Body of pancreas (tissue), 4 donors: ENCODE measurements around the gene RSPO1.

Experiments used
- CTCF ChIP-seq, 7 experiments: fragments of 450-650 bp in 4 of 7; fragments of 200-600 bp in 3 of 7; sonication (generic) in 3 of 7; IDR thresholded peaks; one replicate each; pipeline ENCODE4 v1.5.1; 2016 to 2019; ENCODE audit warnings: antibody characterized with exemption in 7 of 7
- POLR2A ChIP-seq, 3 donors: fragments of 450-650 bp; IDR thresholded peaks; one replicate each; pipeline ENCODE4 v1.6.1; 2016; ENCODE audit warnings: antibody characterized with exemption in 3 of 3, mild to moderate bottlenecking in 2 of 3

DNA sequence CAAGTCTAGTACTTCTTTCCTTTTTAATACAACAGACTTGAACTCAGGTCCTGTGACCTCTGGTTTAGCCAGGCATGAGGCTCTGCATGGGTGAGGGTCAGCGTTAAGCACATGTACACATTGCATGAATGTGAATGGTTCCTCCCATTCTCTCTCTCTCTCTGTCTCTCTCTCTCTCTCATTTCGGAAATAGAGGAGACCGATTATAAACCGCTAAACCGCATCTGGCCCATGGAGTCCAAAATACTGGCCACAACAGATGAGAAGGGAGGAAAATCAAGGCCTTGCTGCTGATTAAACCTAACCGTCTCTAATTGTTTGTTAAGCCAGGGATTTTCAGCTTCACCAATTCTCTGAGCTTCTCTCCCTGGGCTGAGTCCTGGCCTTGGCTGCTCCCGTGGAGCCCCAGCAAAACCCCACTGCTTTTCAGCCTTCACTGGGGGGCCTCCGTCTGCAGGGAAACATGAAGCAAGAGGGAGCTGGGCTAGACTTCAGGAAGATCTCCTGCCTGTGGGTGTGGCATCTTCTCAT is 6.6 kb downstream of the RSPO1 start:
- TF ChIP-seq CTCF (IDR thresholded peaks at IDR 0.05) = no peak
- no peak for TF ChIP-seq POLR2A (IDR thresholded peaks at IDR 0.05)
